Epithelial cell of esophagus (primary cell): ENCODE results near the gene RGS10.

Experiments
- DNase-seq: peaks from one replicate; pipeline ENCODE4 v3.0.0; 2010; ENCODE audit warnings: low read depth
- H3K4me3 ChIP-seq: 2 replicates; pipeline ENCODE4 v1.5.1; 2011; ENCODE audit warnings: mild to moderate bottlenecking, low read length, control low read depth
- CTCF ChIP-seq: IDR thresholded peaks from 2 replicates; pipeline ENCODE4 v1.5.1; 2011; ENCODE audit warnings: low read depth, mild to moderate bottlenecking, low read length, control low read depth, inconsistent platforms; ENCODE audit not compliant: insufficient read depth; ENCODE audit errors: missing control alignments

The RGS10 gene

GRCh38 chr10:119495021-119495505, 47.5 kb downstream of the RGS10 start:
- no peak overlapping the region for H3K4me3 ChIP-seq
- DNase-seq, result no peak
- no peak for TF ChIP-seq CTCF

- TF ChIP-seq CTCF, result no peak
- DNase-seq, result no peak
- H3K4me3 ChIP-seq, result no peak overlapping the region
Observed at GRCh38 chr10:119494236-119495020, 48.1 kb downstream of the RGS10 start.

GRCh38 chr10:119493155-119493554, 49.4 kb downstream of the RGS10 start:
- no peak for TF ChIP-seq CTCF
- no peak overlapping the region for H3K4me3 ChIP-seq
- no peak for DNase-seq

GRCh38 chr10:119491966-119492757, 50.4 kb downstream of the RGS10 start:
- TF ChIP-seq CTCF, result no peak
- no peak for DNase-seq
- H3K4me3 ChIP-seq, result no peak overlapping the region

GRCh38 chr10:119489991-119490326, 52.6 kb downstream of the RGS10 start:
- no peak overlapping the region for H3K4me3 ChIP-seq

GRCh38 chr10:119488675-119489074, 53.8 kb downstream of the RGS10 start:
- DNase-seq, result no peak
- no peak overlapping the region for H3K4me3 ChIP-seq
- TF ChIP-seq CTCF, result no peak

More at GRCh38 chr10:119489991-119490326, 52.6 kb downstream of the RGS10 start:
- DNase-seq, result no peak
- no peak for TF ChIP-seq CTCF
